Subcutaneous adipose tissue (tissue), 4 donors: ENCODE measurements around the gene PNPLA3. TPM values are rescaled to one million over a fixed set of nuclear protein-coding genes. Genes with fewer than 3 reads are reported as not detected.

Experiments used
- CTCF ChIP-seq: fragments of 450-650 bp; IDR thresholded peaks from one replicate; pipeline ENCODE4 v1.5.1; 2016; ENCODE audit warnings: low read depth, mild to moderate bottlenecking, control low read depth, antibody characterized with exemption, moderate library complexity
- total RNA-seq, 4 donors: library from RNA; depleted of rRNA; stranded (reverse); fragments of >200 nt; gene quantifications; one replicate each; pipeline ENCODE4 v1.1.0, GENCODE V29; 2016

Gene PNPLA3
- total RNA-seq, 4 donors from 2014 or later, result 2.3 to 6.6 (median 3.1) TPM

- no peak for TF ChIP-seq CTCF
Measured at GRCh38 chr22:43948836-43949406, 25.3 kb downstream of the PNPLA3 start.

- no peak for TF ChIP-seq CTCF
Measured at GRCh38 chr22:43951391-43951790, 27.8 kb downstream of the PNPLA3 start.

GRCh38 chr22:43951966-43952365 is 28.4 kb downstream of the PNPLA3 start:
- TF ChIP-seq CTCF, result no peak

GRCh38 chr22:43953988-43954785 is 30.6 kb downstream of the PNPLA3 start:
- TF ChIP-seq CTCF, result no peak

- TF ChIP-seq CTCF, result no peak
Measured at GRCh38 chr22:43955040-43955882, 31.7 kb downstream of the PNPLA3 start, which contains the start of gene SAMM50. Gene SAMM50, plus strand, starts transcription at chr22:43955442. Its CDS starts 136 bp downstream, at chr22:43955578.

- TF ChIP-seq CTCF, result no peak
Measured at GRCh38 chr22:43955883-43956782, 32.5 kb downstream of the PNPLA3 start.
